IMR-90 (cell line): ENCODE data around the gene SLC17A8. TPM values are rescaled to one million over a fixed set of nuclear protein-coding genes. Genes with fewer than 3 reads are reported as not detected.

Experiments
- ATAC-seq: fragments of 200-7000 bp; cut with Tn5 transposase; 2 replicates; pipeline ENCODE4 v1.9.1; 2020; ENCODE audit warnings: low read depth, mild to moderate bottlenecking, moderate library complexity
- BruUV-seq: library from RNA; stranded (reverse); fragments of 400-500 nt; replicated peaks from 2 replicates; lab custom pipeline; 2021; lab: Mats Ljungman, UMichigan
- CTCF ChIA-PET: fragments of 300-600 bp; formaldehyde crosslinking; extraction: SDS; loops from one replicate; lab custom pipeline; 2021; ENCODE audit warnings: antibody characterized with exemption; lab: Yijun Ruan, JAX
- POLR2A ChIA-PET: fragments of 300-600 bp; sonication (Branson Sonifier 250); formaldehyde crosslinking; loops from one replicate; lab custom pipeline; 2022; ENCODE audit warnings: antibody characterized with exemption; ENCODE audit not compliant: unreplicated experiment; lab: Charles Lee
- DNase-seq: peaks from one replicate; pipeline ENCODE4 v3.0.0; 2013
- H2AFZ ChIP-seq: replicated peaks from 2 replicates; pipeline ENCODE3; 2013; ENCODE audit warnings: low read length, mild to moderate bottlenecking; ENCODE audit not compliant: poor library complexity
- H2AK5ac ChIP-seq: 2 replicates; pipeline ENCODE4 v1.6.1; 2013; ENCODE audit warnings: low read depth, low read length, inconsistent platforms
- H2AK9ac ChIP-seq: replicated peaks from 2 replicates; pipeline ENCODE3; 2013; ENCODE audit warnings: mild to moderate bottlenecking, low read depth, low read length, moderate library complexity; ENCODE audit not compliant: poor library complexity
- H2BK120ac ChIP-seq: 2 replicates; pipeline ENCODE4 v1.6.1; 2013; ENCODE audit warnings: low read depth, low read length, inconsistent platforms
- H2BK15ac ChIP-seq: 3 replicates; pipeline ENCODE4 v1.6.1; 2013; ENCODE audit warnings: low read depth, low read length, inconsistent platforms
- H2BK20ac ChIP-seq: 2 replicates; pipeline ENCODE4 v1.6.1; 2013; ENCODE audit warnings: low read depth, mild to moderate bottlenecking, inconsistent platforms, low read length, moderate library complexity
- H2BK5ac ChIP-seq: 2 replicates; pipeline ENCODE4 v1.6.1; 2013; ENCODE audit warnings: mild to moderate bottlenecking, low read depth, low read length, inconsistent platforms; ENCODE audit not compliant: poor library complexity, severe bottlenecking
- H3K14ac ChIP-seq: replicated peaks from 2 replicates; pipeline ENCODE4 v1.6.1; 2013; ENCODE audit warnings: low read depth, low read length, inconsistent platforms
- H3K18ac ChIP-seq: 2 replicates; pipeline ENCODE4 v1.6.1; 2013; ENCODE audit warnings: low read depth, low read length, control low read depth
- H3K23ac ChIP-seq: 2 replicates; pipeline ENCODE4 v1.6.1; 2013; ENCODE audit warnings: low read depth, low read length, inconsistent platforms
- H3K27ac ChIP-seq: 2 replicates; pipeline ENCODE4 v1.5.1; 2013; ENCODE audit warnings: mild to moderate bottlenecking, control low read depth, low read length; ENCODE audit not compliant: insufficient read depth
- H3K27me3 ChIP-seq: 2 replicates; pipeline ENCODE4 v1.6.1; 2013; ENCODE audit warnings: low read length; ENCODE audit not compliant: control insufficient read depth, insufficient read depth
- H3K36me3 ChIP-seq: 2 replicates; pipeline ENCODE4 v1.6.1; 2013; ENCODE audit warnings: low read length, mixed read lengths; ENCODE audit not compliant: control insufficient read depth, insufficient read depth
- H3K4ac ChIP-seq: 2 replicates; pipeline ENCODE4 v1.6.1; 2013; ENCODE audit warnings: low read depth, low read length, inconsistent platforms
- H3K4me1 ChIP-seq: 2 replicates; pipeline ENCODE4 v1.6.1; 2013; ENCODE audit warnings: low read length, mixed read lengths; ENCODE audit not compliant: control insufficient read depth, insufficient read depth
- H3K4me2 ChIP-seq: 2 replicates; pipeline ENCODE4 v1.6.1; 2013; ENCODE audit warnings: low read depth, mild to moderate bottlenecking, control low read depth, low read length, moderate library complexity
- H3K4me3 ChIP-seq: 2 replicates; pipeline ENCODE4 v1.5.1; 2013; ENCODE audit warnings: low read depth, mild to moderate bottlenecking, control low read depth, low read length, moderate library complexity; ENCODE audit not compliant: insufficient read depth
- H3K56ac ChIP-seq: 2 replicates; pipeline ENCODE4 v1.6.1; 2013; ENCODE audit warnings: low read length, inconsistent platforms; ENCODE audit not compliant: insufficient read depth; ENCODE audit errors: extremely low read depth
- H3K79me1 ChIP-seq, 2 experiments: 2 replicates each; pipeline ENCODE4 v1.6.1; 2013; ENCODE audit warnings: low read length in 2 of 2, inconsistent platforms in 1 of 2, low read depth in 1 of 2
- H3K9ac ChIP-seq: 2 replicates; pipeline ENCODE4 v1.6.1; 2013; ENCODE audit warnings: low read depth, low read length, control low read depth
- H3K9me1 ChIP-seq: 2 replicates; pipeline ENCODE4 v1.6.1; 2013; ENCODE audit warnings: low read length, inconsistent platforms; ENCODE audit not compliant: insufficient read depth
- H3K9me3 ChIP-seq: 2 replicates; pipeline ENCODE4 v1.6.1; 2013; ENCODE audit warnings: low read length; ENCODE audit not compliant: control insufficient read depth, insufficient read depth
- H4K20me1 ChIP-seq: 2 replicates; pipeline ENCODE4 v1.6.1; 2013; ENCODE audit warnings: low read length, inconsistent platforms; ENCODE audit not compliant: insufficient read depth
- H4K5ac ChIP-seq: 2 replicates; pipeline ENCODE4 v1.6.1; 2013; ENCODE audit warnings: mild to moderate bottlenecking, low read depth, low read length, control low read depth
- H4K8ac ChIP-seq, 2 experiments: 2 replicates each; pipeline ENCODE4 v1.6.1; 2013; ENCODE audit warnings: low read depth in 2 of 2, low read length in 2 of 2, control low read depth in 1 of 2, inconsistent platforms in 1 of 2
- H4K91ac ChIP-seq: 2 replicates; pipeline ENCODE4 v1.6.1; 2013; ENCODE audit warnings: low read depth, low read length, inconsistent platforms; ENCODE audit not compliant: insufficient read depth
- BHLHE40 ChIP-seq: fragments of 150-350 bp; IDR thresholded peaks from 2 replicates; pipeline ENCODE4 v1.6.1; 2016; ENCODE audit warnings: mild to moderate bottlenecking, low read depth, low read length
- CEBPB ChIP-seq: IDR thresholded peaks from 2 replicates; pipeline ENCODE4 v1.6.1; 2012; ENCODE audit warnings: low read depth, low read length, improper control_type of control experiment
- CHD1 ChIP-seq: IDR thresholded peaks from 2 replicates; pipeline ENCODE4 v1.6.1; 2012; ENCODE audit warnings: low read depth, low read length, improper control_type of control experiment
- FOS ChIP-seq: fragments of 150-350 bp; IDR thresholded peaks from 2 replicates; pipeline ENCODE4 v1.6.1; 2016; ENCODE audit warnings: low read depth, low read length
- MAFK ChIP-seq: IDR thresholded peaks from 2 replicates; pipeline ENCODE4 v1.6.1; 2012; ENCODE audit warnings: low read depth, low read length, improper control_type of control experiment
- MAZ ChIP-seq: IDR thresholded peaks from 2 replicates; pipeline ENCODE4 v1.6.1; 2012; ENCODE audit warnings: low read depth, mild to moderate bottlenecking, low read length, improper control_type of control experiment, moderate library complexity, borderline replicate concordance
- MXI1 ChIP-seq: IDR thresholded peaks from 2 replicates; pipeline ENCODE4 v1.6.1; 2012; ENCODE audit warnings: low read depth, mild to moderate bottlenecking, low read length, moderate library complexity, borderline replicate concordance
- NFE2L2 ChIP-seq: fragments of 150-350 bp; IDR thresholded peaks from 2 replicates; pipeline ENCODE4 v1.6.1; 2016; ENCODE audit warnings: low read depth, mild to moderate bottlenecking, low read length
- POLR2A ChIP-seq: IDR thresholded peaks from 2 replicates; pipeline ENCODE4 v1.6.1; 2012; ENCODE audit warnings: mild to moderate bottlenecking, low read depth, low read length
- RAD21 ChIP-seq: IDR thresholded peaks from 2 replicates; pipeline ENCODE4 v1.6.1; 2012; ENCODE audit warnings: low read length, improper control_type of control experiment
- RCOR1 ChIP-seq: IDR thresholded peaks from 2 replicates; pipeline ENCODE4 v1.6.1; 2012; ENCODE audit warnings: mild to moderate bottlenecking, low read length, improper control_type of control experiment; ENCODE audit not compliant: insufficient replicate concordance
- RFX5 ChIP-seq: IDR thresholded peaks from 2 replicates; pipeline ENCODE4 v1.8.0; 2012; ENCODE audit warnings: low read depth, mild to moderate bottlenecking, low read length, moderate library complexity
- SMC3 ChIP-seq: fragments of 150-350 bp; IDR thresholded peaks from 2 replicates; pipeline ENCODE4 v1.6.1; 2016; ENCODE audit warnings: low read depth, mild to moderate bottlenecking, antibody characterized with exemption, low read length, moderate library complexity
- WGBS, 2 experiments: methylation state at CpG; one replicate each; pipeline versions ENCODE4 v1.1.5 to v1.1.7; 2013; ENCODE audit warnings: missing lambda C conversion rate in 2 of 2; ENCODE audit not compliant: insufficient read length in 1 of 2; ENCODE audit errors: extremely low coverage in 2 of 2; 5-methylcytosine and 5-hydroxymethylcytosine counted together
- dilution Hi-C: fragments of 300-500 bp; cut with HindIII; formaldehyde crosslinking; loops from one replicate; pipeline ENCODE4 v1.14.3; 2018; ENCODE audit warnings: low sequenced_read_pairs; ENCODE audit not compliant: unreplicated experiment
- in situ Hi-C: fragments of 300-500 bp; cut with MboI; formaldehyde crosslinking; loops from 3 replicates; pipeline ENCODE4 v1.14.3; 2019; ENCODE audit warnings: low sequenced_read_pairs, inconsistent platforms, mixed read lengths
- intact Hi-C: fragments of 100-400 bp; cut with micrococcal nuclease; formaldehyde crosslinking; loops from 2 replicates; pipeline ENCODE4 v1.10.0; 2022
- polyA plus RNA-seq, 3 experiments: library from polyadenylated mRNA; depleted of rRNA; stranded (reverse); fragments of >200 nt; gene quantifications; 2 replicates each; pipeline ENCODE4 v1.2.3, GENCODE V29; 2012; ENCODE audit warnings: low replicate concordance in 1 of 3
- total RNA-seq: library from RNA; depleted of rRNA; stranded (reverse); fragments of >200 nt; gene quantifications from 2 replicates; pipeline ENCODE4 v1.2.3, GENCODE V29; 2012
- TF ChIP-seq, protein P1 (sequence below): fragments of 150-350 bp; IDR thresholded peaks from 2 replicates; pipeline ENCODE4 v1.6.1; 2016; ENCODE audit warnings: low read depth, mild to moderate bottlenecking, low read length, moderate library complexity, borderline replicate concordance
- TF ChIP-seq, protein P2 (sequence below): conservative IDR thresholded peaks from 2 replicates; pipeline ENCODE4 v1.5.1; 2012; ENCODE audit warnings: mild to moderate bottlenecking, low read depth, low read length, improper control_type of control experiment
- TF ChIP-seq, protein P3 (sequence below): fragments of 150-350 bp; IDR thresholded peaks from 2 replicates; pipeline ENCODE4 v1.6.1; 2017; ENCODE audit warnings: mild to moderate bottlenecking, antibody characterized with exemption, low read length, low read depth

SLC17A8 gene
- total and polyA plus RNA-seq, 2 of the 4 experiments (the other 2 are of a cell fraction) = not detected

DNA sequence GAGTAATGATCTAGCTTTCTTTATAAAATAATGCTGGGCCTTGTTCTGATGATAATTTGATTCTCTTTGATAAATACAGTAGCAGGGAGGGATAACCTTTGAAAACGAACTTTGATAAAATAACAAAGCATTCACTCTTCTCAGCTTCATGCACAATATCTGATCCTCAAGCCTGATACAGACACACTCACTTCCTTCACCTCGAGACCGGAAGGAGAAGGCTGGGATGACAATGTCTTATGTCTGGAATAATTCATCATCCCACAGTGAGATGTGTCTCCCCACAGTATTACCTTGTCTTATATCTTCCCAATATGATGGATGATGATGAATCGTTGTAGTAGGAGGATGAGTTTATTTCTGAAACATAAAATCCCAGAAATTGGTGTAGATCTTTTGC is 101.3 kb downstream of the SLC17A8 start:
- Histone ChIP-seq H2BK20ac (no peak overlapping the region), H3K4me3 (no peak overlapping the region), H4K5ac (no peak overlapping the region), H3K36me3 (no peaks in the 10 kb centered on the region), H3K4me2 (no peak overlapping the region), H2AK9ac (no peak overlapping the region), H4K91ac (no peak overlapping the region), H3K9me3 (no peaks in the 10 kb centered on the region), H2BK5ac (no peak overlapping the region), H3K4me1 (no peaks in the 10 kb centered on the region), H4K20me1 (no peaks in the 10 kb centered on the region), H2BK120ac (no peak overlapping the region), H3K9me1 (no peaks in the 10 kb centered on the region), H3K27ac (no peak overlapping the region), H2AFZ (no peak overlapping the region), H3K27me3 (no peaks in the 10 kb centered on the region), H2BK15ac (no peak overlapping the region), H3K9ac (no peak overlapping the region), H3K23ac (no peak overlapping the region), H2AK5ac (no peak overlapping the region), H3K4ac (no peak overlapping the region), H3K14ac (no peak overlapping the region), H4K8ac (no peak overlapping the region), H3K79me1 (no peaks in the 10 kb centered on the region), H3K56ac (no peak overlapping the region), H3K18ac (no peak overlapping the region)
- TF ChIP-seq SMC3 = no peak
- no peak for TF ChIP-seq MAFK
- TF ChIP-seq NFE2L2 = no peak
- TF ChIP-seq RCOR1 = no peak
- TF ChIP-seq, protein P1, sequence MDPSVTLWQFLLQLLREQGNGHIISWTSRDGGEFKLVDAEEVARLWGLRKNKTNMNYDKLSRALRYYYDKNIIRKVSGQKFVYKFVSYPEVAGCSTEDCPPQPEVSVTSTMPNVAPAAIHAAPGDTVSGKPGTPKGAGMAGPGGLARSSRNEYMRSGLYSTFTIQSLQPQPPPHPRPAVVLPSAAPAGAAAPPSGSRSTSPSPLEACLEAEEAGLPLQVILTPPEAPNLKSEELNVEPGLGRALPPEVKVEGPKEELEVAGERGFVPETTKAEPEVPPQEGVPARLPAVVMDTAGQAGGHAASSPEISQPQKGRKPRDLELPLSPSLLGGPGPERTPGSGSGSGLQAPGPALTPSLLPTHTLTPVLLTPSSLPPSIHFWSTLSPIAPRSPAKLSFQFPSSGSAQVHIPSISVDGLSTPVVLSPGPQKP = no peak
- TF ChIP-seq MAZ = no peak
- no peak for TF ChIP-seq CEBPB
- TF ChIP-seq, protein P2, sequence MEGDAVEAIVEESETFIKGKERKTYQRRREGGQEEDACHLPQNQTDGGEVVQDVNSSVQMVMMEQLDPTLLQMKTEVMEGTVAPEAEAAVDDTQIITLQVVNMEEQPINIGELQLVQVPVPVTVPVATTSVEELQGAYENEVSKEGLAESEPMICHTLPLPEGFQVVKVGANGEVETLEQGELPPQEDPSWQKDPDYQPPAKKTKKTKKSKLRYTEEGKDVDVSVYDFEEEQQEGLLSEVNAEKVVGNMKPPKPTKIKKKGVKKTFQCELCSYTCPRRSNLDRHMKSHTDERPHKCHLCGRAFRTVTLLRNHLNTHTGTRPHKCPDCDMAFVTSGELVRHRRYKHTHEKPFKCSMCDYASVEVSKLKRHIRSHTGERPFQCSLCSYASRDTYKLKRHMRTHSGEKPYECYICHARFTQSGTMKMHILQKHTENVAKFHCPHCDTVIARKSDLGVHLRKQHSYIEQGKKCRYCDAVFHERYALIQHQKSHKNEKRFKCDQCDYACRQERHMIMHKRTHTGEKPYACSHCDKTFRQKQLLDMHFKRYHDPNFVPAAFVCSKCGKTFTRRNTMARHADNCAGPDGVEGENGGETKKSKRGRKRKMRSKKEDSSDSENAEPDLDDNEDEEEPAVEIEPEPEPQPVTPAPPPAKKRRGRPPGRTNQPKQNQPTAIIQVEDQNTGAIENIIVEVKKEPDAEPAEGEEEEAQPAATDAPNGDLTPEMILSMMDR = no peak
- TF ChIP-seq, protein P3, sequence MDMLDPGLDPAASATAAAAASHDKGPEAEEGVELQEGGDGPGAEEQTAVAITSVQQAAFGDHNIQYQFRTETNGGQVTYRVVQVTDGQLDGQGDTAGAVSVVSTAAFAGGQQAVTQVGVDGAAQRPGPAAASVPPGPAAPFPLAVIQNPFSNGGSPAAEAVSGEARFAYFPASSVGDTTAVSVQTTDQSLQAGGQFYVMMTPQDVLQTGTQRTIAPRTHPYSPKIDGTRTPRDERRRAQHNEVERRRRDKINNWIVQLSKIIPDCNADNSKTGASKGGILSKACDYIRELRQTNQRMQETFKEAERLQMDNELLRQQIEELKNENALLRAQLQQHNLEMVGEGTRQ = no peak
- TF ChIP-seq POLR2A = no peak
- TF ChIP-seq CHD1 = no peak
- TF ChIP-seq RFX5 = no peak
- TF ChIP-seq BHLHE40 = no peak
- TF ChIP-seq MXI1 = no peak
- no peak for TF ChIP-seq RAD21
- TF ChIP-seq FOS = no peak
- DNase-seq = no peak
- dilution Hi-C loops (no loop called here), in situ Hi-C loops (no loop called here), intact Hi-C loops (no loop called here)
- ChIA-PET POLR2A (no interaction called here), CTCF (no interaction called here)
- no TSS peak for BruUV-seq
- no peak for ATAC-seq
- whole genome bisulfite sequencing, 2 experiments = no CpG with 5 or more reads among the region's 4 CpGs
